ENCODE results near the gene ARHGAP6.

The ARHGAP6 gene

DNA sequence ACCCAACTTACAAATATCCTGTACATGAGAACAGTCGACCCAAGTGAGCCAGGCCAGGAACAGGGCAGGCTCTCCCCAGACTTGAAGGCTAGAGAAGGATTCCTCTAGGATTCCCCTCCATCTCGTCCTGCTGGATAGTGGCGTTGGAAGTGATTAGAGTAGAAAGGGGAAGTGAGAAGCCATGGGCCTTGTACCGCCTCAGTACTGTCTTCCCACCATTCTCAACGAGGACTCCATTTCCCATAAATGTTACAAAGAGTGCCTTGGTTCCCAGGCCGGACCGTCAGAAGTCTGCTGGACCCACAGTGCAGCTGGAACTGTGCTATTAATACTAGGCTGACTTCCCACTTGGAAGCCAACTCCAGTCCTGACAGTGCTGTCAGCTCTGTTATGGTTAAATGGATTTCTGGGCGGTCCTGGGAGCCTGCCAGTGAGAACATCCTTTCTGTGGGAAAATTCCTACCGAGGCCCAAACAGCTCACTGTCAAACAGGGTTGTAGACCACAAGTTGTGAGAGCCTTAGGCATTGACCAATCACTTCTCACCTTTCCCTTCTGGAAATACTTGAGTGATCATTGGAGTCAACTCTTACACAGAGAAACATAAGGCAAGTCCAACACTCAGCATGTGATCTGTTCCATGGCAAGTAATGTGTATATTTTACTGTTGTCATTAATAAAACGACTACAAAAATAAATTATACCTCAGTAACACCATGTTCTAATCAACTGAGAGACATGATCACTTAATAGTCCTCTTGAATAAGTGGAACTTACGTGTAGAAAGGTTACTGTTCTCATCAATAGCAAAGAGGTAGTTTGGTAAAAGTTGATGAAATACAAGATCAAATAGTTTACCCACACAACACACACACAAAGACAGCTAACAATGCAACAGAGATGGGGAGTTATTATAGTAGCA lies 314.1 kb downstream of the ARHGAP6 start:
- DNase-seq (ENCODE audit: low read depth in 2 of 2): peak; percentile 15 to 17

DNA sequence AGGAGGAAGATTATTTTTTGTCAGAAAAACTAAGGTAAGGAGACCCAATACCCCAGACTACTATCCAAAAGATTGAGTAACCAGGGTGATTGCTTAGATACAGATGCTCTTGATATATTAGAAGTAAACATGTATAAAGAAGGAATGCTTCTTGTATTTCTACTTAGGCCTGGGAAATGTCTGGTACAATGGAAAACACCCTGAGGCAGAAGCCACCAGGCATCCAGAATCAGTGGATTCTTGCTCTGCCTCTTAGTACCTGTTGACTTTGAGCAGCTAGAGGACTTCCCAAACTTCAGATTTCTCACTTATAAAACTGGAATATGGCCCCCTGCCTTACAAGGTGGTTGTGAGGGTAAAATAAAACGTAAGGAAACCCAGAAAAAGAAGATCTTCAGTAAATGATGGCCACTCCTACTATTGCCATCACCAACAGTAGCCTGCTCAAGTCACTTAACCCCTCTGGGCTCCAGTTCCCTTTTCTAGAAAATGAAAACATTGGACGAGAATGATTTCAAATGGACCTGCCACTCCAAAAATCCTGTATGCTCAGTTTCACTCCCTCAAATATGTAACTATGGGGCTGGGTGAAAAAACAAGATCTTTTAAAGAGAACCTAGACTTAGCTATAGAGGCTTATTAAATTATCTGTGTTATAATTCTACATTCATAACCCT lies 315.9 kb downstream of the ARHGAP6 start:
- no peak for DNase-seq (ENCODE audit: low read depth in 2 of 2)

DNA sequence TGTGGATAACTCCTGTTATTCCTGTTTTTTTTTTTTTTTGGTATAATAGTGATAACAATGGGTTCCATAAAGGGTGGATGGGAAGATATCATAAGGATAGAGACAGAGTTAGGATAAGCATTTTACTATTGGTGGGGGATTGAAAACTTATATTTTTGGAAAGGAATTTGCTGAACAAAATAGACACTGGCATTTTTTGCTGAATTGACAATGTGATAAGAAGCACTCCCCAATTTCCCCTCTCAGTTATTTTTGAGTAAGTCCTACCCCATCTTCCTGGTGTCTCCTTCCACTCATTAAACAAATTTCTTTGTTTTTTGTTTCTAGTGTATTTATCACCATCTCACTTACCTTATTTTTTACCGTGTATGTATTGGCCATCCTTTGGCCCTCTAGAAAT lies 316.7 kb downstream of the ARHGAP6 start:
- no peak for DNase-seq (ENCODE audit: low read depth in 2 of 2)

DNA sequence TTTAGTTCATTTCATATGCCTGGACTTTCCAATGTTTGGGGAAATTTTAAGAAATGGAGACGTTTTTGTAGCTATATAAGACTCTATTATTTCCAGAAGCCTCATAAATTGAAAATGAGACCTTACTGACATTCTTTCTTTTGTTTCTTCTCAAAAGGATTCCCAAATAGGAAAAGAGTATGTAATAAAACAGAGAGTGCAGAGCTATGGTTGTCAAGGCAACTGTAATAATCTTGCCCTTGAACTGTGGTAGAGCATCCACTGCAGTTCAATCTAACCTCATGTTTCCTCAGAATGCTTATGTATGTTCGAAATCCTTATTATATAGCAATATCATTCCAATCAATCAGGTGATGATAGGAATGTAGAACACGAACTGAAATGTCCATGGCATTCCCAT lies 318.4 kb downstream of the ARHGAP6 start:
- DNase-seq (ENCODE audit: low read depth in 2 of 2): no peak

DNA sequence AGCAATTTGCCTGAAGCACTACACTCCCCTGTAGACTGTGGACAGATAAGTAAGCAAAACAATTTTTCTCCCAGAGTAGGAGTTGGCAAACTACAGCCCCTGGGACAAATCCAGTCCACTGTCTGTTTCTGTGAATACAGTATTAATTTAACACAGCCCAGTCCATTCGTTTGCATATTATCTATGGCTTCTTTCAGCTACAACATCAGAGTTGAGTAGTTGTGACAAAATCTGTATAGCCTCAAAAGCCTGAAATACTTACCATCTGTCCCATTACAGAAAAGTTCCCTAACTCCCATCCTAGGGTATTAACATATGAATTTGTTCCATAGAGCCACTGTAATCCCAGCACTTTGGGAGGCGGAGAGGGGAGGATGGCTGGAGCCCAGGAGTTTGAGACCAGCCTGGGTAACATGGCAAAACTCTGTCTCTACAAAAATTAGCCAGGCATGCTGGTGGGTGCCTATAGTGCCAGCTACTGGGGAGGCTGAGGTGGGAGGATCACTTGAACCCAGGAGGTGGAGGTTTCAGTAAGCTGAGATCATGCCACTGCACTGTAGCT lies 319.5 kb downstream of the ARHGAP6 start:
- no peak for DNase-seq (ENCODE audit: low read depth in 2 of 2)

DNA sequence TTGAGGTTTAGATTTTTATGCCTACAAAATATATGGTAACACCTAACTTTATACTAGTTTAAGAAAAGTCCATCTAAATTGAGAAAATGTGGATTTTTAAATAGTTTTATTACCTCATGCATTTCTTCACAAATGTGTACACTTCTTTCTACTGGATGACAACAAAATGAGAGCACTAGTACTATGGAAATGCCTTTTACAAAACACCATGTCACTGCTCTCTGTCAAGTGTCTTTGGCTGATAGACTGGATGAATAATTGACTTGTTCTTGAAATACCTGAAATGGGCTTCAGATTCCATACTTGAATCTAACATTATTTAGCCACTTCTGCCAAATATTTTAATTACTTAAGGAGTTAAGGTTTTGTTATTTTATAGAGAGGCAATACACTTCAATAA lies 323.0 kb downstream of the ARHGAP6 start:
- no peak for DNase-seq (ENCODE audit: low read depth in 2 of 2)

DNA sequence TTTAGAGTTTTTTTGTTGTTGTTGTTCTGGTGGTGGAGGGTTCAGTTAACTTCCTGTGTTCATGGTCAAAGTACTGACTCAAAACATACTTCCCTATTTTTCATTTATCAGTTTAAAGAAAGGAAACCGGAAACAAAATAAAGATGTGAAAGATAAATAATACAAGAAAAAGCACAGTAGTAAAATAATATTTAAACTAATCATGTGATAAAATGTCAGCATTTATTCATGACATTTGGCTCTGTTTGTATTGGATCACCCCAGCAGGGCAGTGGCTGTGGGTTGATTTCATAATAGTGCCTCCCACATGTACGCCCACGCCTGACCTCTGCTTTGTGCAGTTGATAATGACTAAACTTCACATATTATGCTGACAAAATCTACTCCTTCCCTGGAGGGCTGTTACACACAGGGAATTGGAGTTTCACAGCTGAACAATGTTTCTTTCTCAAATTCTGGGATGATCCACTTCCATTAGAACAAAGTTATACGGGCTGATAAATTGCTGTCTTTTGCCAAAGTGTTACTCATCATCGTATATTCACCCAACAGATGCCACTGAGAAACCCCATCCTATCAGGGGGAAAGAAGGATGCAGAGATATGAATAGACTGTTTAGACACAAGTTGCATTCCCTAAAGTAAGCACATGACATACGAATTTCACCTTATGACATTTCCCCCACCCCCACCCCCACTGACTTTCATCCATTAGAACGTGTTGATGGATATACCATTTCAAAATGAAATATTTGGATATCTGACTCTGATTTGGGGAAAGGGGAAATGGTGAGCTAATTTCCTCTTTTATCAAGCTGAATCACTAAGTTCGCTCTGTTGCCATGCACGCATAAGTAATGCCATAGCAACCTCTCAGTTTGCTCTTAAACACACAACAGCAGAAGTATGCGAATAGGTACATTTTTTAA lies 324.2 kb downstream of the ARHGAP6 start:
- peak; percentile 62 for DNase-seq (ENCODE audit: low read depth in 2 of 2)

DNA sequence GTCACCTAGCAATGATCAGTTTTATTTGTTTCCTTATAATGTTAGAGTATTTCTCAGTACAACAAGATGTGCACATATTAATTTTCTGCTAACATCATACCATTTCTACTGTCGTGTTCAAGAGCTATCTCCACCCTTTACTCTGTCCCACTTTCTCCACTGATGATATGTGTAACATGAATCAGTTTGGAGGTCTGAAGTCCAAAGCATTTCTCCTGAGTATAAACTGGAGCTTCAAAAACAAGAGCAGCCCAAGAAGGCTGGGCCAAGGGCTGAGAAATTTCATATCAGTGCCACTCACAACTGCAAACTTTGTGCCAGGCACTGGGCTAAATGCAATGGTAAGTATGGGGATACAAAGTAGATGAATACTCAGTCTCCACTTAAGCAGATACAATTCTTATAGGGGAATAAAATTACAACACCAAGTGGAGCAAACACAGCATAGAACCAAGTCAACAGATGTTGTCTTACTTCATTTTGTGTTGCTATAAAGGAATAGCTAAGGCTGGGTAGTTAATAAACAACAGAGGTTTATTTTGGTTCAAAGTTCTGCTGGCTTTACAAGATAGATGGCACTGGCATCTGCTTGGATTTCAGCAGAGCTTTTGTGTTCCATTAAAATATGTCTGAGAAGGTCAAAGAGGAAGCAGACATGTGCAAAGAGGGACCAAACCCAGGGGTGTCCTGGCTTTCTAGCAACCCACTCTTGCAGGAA lies 328.3 kb downstream of the ARHGAP6 start:
- no peak for DNase-seq (ENCODE audit: low read depth in 2 of 2)

DNA sequence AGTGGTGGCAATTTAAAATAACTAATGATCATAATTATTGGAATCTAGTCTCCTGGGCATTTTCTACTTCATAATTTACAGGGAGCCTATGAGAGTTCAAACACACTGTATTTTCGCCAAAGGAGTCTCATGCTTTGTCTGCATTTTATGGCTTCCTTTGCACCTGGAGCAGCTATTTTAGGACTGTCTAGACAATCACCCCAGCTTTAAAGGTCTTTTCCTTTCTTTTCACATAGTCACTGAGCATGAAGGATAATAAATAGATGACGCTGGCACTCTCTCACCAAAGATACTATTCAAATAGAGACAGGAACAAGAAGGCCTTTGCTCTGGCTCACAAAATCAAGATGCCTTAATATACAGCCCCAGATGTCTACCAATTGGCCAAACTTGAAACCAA lies 329.5 kb downstream of the ARHGAP6 start:
- DNase-seq (ENCODE audit: low read depth in 2 of 2): no peak

DNA sequence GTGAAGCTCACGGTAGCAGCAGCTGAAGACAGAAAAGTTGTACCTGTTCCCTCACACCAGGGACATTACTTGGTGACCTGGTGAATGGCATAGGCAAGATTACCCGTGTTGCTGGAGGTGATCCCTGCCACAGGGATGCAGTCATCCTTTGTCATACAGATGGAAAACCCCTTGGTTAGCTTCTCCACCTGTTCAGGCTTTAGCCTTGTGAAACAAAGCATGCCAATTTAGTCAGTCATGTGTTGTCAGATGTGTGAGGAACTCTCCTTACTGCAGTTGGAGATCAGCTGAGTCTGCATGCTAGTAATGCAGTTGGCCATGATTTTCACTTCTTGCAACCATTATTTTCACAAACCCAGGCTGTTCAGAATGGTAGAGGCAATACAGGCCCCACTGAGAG lies 331.6 kb downstream of the ARHGAP6 start:
- DNase-seq (ENCODE audit: low read depth in 2 of 2): no peak

DNA sequence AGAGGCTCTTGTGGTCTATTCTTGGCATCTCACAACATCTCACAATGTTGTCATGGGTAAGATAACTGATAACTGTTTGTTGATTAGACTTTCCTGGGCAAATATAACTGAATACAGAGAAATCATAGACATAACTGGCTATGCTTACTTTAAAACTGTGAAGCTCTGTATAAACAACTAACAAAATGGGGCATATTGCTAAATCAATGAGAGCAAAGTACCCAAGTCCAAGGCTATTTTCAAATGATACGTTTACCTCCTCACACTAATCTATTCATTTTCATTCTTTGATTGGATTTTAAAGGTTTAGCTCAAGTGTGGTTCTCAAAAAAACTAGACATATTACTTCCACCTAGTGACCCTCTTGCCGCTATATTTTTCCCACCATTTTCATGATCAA lies 333.9 kb downstream of the ARHGAP6 start:
- no peak for DNase-seq (ENCODE audit: low read depth in 2 of 2)

DNA sequence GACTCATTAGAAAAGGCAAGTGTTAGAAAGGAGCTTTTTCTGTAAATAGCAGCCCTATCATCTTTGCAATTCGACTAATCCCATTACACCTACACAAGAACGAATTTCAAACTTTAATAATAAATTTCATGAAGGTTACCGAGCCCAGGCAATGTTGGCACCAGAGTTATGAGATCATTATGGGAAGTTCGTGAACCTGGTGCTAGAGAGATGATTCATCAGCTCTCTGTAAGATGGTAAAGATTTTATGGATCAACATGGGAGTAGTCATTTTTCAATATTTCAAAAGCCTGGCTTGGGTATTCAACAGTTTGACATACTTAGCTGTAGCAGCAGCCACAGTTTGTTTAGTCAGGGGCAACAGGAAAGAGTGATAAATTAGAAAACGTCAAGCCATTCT lies 336.7 kb downstream of the ARHGAP6 start:
- DNase-seq (ENCODE audit: low read depth in 2 of 2): no peak

DNA sequence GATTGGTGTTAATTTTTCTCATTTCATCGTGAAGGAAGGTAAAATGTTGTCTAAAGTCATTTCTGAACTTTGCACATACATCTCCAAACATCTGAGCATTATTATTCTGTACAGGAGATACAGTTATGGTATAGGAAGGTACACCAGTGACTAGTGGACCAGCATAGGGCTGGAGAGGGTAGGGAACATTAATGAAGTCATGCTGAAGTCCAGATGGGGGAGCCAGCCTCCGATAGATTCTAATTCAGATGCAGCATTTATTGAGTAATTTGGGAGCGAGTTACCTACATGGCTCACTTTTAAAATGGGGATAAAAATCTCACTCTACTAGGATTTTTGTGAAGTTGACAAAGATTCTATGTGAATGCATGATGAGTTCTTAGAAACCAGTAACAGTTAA lies 337.6 kb downstream of the ARHGAP6 start:
- DNase-seq (ENCODE audit: low read depth in 2 of 2): no peak

DNA sequence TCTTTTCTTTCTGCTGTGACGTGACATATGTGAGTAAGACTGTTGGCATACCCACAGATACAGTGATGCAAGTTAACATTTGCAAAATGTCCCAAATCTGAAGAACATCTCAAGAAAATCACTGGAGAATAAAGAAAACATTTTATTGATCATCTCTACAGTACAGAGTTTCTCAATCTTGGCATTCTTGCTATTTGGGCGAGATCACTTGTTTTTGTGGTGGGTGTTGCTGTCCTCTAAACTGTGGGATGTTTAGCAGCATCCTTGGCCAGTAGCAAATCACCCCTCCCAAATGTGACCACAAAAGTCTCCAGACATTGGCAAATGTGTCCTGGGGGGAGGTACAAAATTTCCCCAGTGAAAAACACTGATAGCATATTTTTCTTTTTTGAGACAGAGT lies 343.7 kb downstream of the ARHGAP6 start:
- DNase-seq (ENCODE audit: low read depth in 2 of 2): no peak

DNA sequence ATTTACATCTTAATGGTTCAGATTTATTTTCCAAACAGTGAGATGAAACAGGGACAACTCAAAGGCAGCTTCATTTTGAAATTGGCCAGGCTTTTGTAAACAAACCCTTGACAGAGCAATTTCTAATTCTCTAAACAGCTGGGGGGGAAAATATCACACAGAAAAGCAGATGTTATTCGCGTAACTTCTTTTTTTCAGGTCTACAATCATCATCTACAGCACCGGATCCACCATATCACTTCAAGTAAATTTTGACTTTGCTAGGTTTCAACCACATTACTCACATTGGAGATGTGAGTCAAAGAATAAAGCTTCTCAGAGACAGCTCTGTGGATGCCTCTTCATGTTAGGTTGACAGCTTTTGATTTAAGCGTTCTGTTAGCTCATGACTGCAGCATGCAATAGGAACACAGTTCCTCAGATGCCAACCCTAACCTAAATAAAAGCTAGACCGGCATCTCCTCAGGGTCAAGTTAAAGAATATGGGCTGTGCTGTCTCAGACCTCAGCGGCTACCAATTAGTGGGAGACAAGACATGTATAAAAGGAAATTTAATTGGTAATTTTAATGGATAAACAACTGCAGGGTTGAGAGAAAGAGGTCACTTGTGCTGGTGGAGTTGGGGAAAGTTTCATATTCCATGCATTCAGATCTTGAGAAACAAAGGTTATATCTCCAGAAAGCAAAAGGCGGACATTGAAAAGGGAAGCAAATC lies 345.8 kb downstream of the ARHGAP6 start:
- DNase-seq (ENCODE audit: low read depth in 2 of 2): no peak

DNA sequence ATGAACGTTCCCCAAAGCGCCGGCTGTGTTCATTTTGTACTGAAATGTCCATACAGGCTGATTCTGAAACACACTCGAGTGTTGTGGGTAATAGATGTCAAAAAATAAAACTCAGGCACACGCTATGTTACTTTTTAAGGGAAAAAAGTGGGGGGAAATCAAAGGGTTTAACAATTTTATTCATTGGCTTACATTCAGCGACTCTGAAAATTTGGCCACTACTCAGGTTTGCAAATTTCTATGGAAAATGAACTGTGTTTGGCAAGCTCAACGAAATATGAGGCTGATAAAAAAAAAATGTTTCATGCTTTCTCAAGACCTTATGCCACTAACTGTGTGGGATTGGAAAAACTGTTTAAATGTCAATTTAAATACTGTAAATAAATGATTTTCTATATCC lies 354.0 kb downstream of the ARHGAP6 start:
- DNase-seq (ENCODE audit: low read depth in 2 of 2): no peak

DNA sequence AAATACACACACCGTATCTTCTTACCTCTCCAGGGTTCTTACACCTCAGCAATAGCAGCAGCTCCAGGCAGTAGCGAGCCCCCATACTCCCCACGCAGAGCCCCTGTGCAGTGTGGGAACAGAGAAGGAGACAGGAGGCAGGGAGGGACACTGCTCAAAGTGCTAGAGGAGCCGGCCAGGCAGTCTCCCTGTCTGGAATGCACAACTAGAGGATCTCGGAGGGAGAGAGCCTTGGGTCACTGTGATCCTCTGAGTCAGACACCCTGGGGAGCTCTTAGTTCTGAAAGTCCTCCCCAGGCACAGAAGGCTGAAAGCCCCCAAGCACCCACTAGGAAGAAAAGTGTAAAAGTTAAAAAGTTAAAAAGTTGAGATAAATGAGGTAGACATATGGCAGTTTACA lies 356.5 kb downstream of the ARHGAP6 start:
- DNase-seq (ENCODE audit: low read depth in 2 of 2): no peak

DNA sequence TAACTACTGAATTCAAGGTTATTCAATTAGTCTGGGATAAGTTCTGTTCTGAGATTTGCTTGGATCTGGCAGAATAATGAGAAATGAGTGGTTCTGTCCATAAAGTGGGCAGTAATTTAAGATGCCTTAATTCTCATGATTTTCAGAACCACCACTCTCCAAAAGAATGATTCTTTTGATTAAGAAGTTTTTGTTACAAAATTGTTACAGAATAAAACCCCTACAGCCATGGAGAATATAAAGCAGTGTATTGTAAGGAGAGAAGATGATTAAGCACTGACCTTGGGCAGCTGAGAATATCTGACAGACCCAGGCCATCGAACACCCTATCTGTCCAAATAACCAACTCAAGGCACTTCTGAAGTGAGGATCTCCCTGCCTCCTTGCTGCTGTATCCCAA lies 360.1 kb downstream of the ARHGAP6 start:
- no peak for DNase-seq (ENCODE audit: low read depth in 2 of 2)

DNA sequence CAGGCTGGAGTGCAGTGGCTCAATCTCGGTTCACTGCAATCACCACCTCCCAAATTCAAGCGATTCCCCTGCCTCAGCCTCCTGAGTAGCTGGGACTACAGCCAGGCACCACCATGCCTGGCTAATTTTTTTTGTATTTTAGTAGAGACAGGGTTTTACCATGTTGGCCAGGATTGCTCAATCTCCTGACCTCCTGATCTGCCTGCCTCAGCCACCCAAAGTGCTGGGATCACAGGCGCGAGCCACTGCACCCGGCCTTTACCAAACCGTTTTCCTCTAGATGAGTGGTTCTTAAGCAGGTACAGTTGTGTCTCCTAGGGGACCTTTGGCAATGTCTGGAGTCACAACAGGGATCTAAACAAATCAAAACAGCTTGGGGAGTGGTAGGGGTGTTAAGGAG lies 360.9 kb downstream of the ARHGAP6 start:
- DNase-seq (ENCODE audit: low read depth in 2 of 2): no peak

DNA sequence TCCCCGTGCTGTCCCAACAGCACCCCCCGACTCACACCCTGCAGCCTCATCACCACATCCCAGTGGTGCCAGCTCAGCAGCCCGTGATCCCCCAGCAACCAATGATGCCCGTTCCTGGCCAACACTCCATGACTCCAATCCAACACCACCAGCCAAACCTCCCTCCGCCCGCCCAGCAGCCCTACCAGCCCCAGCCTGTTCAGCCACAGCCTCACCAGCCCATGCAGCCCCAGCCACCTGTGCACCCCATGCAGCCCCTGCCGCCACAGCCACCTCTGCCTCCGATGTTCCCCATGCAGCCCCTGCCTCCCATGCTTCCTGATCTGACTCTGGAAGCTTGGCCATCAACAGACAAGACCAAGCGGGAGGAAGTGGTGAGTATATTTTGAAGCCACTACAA lies 367.1 kb downstream of the ARHGAP6 start:
- no peak for DNase-seq (ENCODE audit: low read depth in 2 of 2)

DNA sequence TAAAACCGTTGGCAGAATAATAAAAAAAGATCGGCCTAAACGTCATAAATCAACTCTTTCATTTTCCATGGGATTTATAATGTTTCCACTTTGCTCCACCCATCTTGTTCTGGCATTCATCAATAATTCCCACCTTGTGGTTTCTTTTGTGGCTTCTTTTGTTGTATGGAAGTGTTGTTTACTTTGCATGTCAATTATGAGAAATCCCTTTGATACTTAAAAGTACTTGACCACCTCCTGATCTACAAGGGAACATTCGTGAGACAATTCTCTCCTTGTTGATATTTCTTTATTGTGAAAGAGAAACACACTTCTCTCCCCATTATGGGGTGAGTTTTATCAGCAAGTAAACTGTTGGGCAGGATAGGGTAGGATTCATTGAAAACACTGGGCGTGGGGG lies 369.7 kb downstream of the ARHGAP6 start:
- no peak for DNase-seq (ENCODE audit: low read depth in 2 of 2)
